Osteoblast (primary cell): Measurements from ENCODE around the gene ADARB2. TPM values are rescaled to one million over a fixed set of nuclear protein-coding genes. Genes with fewer than 3 reads are reported as not detected.

Experiments used
- DNase-seq: peaks from one replicate; pipeline ENCODE4 v3.0.0; 2011; ENCODE audit warnings: low spot score, mixed read lengths; ENCODE audit not compliant: insufficient read length; ENCODE audit errors: missing footprints
- H2AFZ ChIP-seq: 2 replicates; pipeline ENCODE4 v1.6.0; 2011; ENCODE audit warnings: mild to moderate bottlenecking, low read length
- H3K27ac ChIP-seq: 2 replicates; pipeline ENCODE4 v1.5.1; 2011; ENCODE audit warnings: mild to moderate bottlenecking, low read depth, low read length, moderate library complexity
- H3K27me3 ChIP-seq: 2 replicates; pipeline ENCODE4 v1.6.0; 2012; ENCODE audit warnings: mild to moderate bottlenecking, control low read depth, inconsistent platforms, low read length, moderate library complexity; ENCODE audit not compliant: insufficient read depth
- H3K36me3 ChIP-seq: 2 replicates; pipeline ENCODE4 v1.5.1; 2011; ENCODE audit warnings: mild to moderate bottlenecking, low read length, control low read depth, moderate library complexity; ENCODE audit not compliant: insufficient read depth
- H3K4me1 ChIP-seq: 2 replicates; pipeline ENCODE4 v1.5.1; 2011; ENCODE audit warnings: mild to moderate bottlenecking, low read length, control low read depth, moderate library complexity; ENCODE audit not compliant: insufficient read depth
- H3K4me2 ChIP-seq: 2 replicates; pipeline ENCODE4 v1.6.0; 2011; ENCODE audit warnings: mild to moderate bottlenecking, low read length; ENCODE audit not compliant: insufficient read depth
- H3K4me3 ChIP-seq: fragments of 200-600 bp; sonication (generic); 3 replicates; pipeline ENCODE4 v1.5.1; 2012; ENCODE audit warnings: mild to moderate bottlenecking, low read length, inconsistent platforms; ENCODE audit not compliant: insufficient read depth
- H3K79me2 ChIP-seq: 2 replicates; pipeline ENCODE4 v1.6.0; 2012; ENCODE audit warnings: mild to moderate bottlenecking, low read length, control low read depth, inconsistent platforms; ENCODE audit not compliant: insufficient read depth
- H3K9me3 ChIP-seq: 2 replicates; pipeline ENCODE4 v1.5.1; 2011; ENCODE audit warnings: low read depth, low read length, control low read depth
- H4K20me1 ChIP-seq: 2 replicates; pipeline ENCODE4 v1.6.0; 2012; ENCODE audit warnings: mild to moderate bottlenecking, low read length, control low read depth; ENCODE audit not compliant: insufficient read depth
- CTCF ChIP-seq: IDR thresholded peaks from 2 replicates; pipeline ENCODE4 v1.5.1; 2011; ENCODE audit warnings: mild to moderate bottlenecking, low read depth, low read length, moderate library complexity; ENCODE audit errors: extremely low read depth
- total RNA-seq: library from RNA; depleted of rRNA; stranded (reverse); fragments of >200 nt; gene quantifications from 2 replicates; pipeline ENCODE4 v1.2.3, GENCODE V29; 2012

ADARB2 gene
- total RNA-seq, 1 donor, result not detected

DNA sequence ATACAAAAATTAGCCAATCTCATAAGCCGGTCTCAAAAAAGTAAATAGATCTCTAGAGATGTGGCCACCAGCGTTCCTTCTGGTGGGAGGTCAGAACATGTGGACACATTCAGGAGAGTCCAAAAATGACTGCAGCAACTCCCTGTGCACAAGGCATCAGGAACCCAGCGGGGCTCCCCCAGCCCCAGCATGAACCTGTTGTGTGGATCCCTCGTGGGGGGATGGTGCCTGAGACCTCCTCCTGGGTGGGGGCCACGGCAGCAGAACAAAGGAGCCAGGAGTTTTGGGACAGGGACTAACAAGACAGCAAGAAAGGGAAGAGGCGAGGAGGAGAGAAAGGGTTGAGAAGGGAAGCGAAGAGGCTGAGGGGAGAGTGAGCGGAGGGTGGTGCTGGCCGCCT is 559.4 kb downstream of the ADARB2 start:
- TF ChIP-seq CTCF, result no peak
- Histone ChIP-seq H4K20me1 (no peaks in the 10 kb centered on the region), H3K36me3 (no peaks in the 10 kb centered on the region), H3K79me2 (no peaks in the 10 kb centered on the region), H2AFZ (no peak overlapping the region), H3K27me3 (no peaks in the 10 kb centered on the region), H3K4me2 (no peak overlapping the region), H3K27ac (no peak overlapping the region), H3K9me3 (no peaks in the 10 kb centered on the region), H3K4me3 (no peak overlapping the region), H3K4me1 (no peaks in the 10 kb centered on the region)
- no peak for DNase-seq

DNA sequence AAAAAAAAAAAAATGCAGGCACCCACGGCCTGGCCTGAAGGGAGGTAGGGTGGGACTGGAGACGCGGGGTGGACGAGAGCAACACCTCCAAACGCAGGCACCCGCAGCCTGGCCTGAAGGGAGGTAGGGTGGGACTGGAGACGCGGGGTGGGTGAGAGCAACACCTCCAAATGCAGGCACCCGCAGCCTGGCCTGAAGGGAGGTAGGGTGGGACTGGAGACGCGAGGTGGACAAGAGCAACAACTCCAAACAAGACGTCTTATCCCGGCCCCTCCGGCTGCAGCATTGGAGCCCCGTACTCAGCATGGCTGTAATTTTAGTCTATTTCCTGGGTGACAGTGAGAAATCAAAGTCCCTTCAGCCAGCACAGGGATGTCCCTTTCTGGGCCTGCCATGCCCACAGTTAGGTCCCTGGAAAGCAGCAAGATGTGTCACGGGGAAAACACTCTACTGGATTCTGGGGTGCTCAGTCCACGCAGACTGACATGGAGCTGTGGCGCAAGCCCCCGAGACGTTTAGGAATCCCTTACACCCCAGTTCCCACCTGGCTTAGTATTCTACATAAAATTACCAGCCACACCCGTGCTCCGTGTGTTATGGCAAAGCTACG is 561.3 kb downstream of the ADARB2 start:
- no peak for DNase-seq
- Histone ChIP-seq H3K27ac (no peak overlapping the region), H3K4me1 (no peaks in the 10 kb centered on the region)

GRCh38 chr10:1174022-1174421 is 563.3 kb downstream of the ADARB2 start:
- no peak for TF ChIP-seq CTCF
- Histone ChIP-seq H3K4me3 (no peak overlapping the region), H3K27ac (no peak overlapping the region)

More for the DNA sequence above, 561.3 kb downstream of the ADARB2 start:
- Histone ChIP-seq H3K4me3 (no peak overlapping the region), H4K20me1 (no peaks in the 10 kb centered on the region), H3K79me2 (no peaks in the 10 kb centered on the region), H2AFZ (no peak overlapping the region), H3K27me3 (no peaks in the 10 kb centered on the region), H3K4me2 (no peak overlapping the region), H3K9me3 (no peaks in the 10 kb centered on the region), H3K36me3 (no peaks in the 10 kb centered on the region)
- TF ChIP-seq CTCF, result no peak

GRCh38 chr10:1173091-1173490 is 564.2 kb downstream of the ADARB2 start:
- H2AFZ ChIP-seq, result no peak overlapping the region
- no peaks in the 10 kb centered on the region for H4K20me1 ChIP-seq
- DNase-seq, result no peak
- no peak for TF ChIP-seq CTCF
- no peak overlapping the region for H3K27ac ChIP-seq
- no peak overlapping the region for H3K4me2 ChIP-seq
- H3K36me3 ChIP-seq, result no peaks in the 10 kb centered on the region
- no peaks in the 10 kb centered on the region for H3K4me1 ChIP-seq
- no peak overlapping the region for H3K4me3 ChIP-seq
- H3K79me2 ChIP-seq, result no peaks in the 10 kb centered on the region
- no peaks in the 10 kb centered on the region for H3K9me3 ChIP-seq
- no peaks in the 10 kb centered on the region for H3K27me3 ChIP-seq

More at GRCh38 chr10:1174022-1174421, 563.3 kb downstream of the ADARB2 start:
- no peaks in the 10 kb centered on the region for H3K4me1 ChIP-seq
- H3K79me2 ChIP-seq, result no peaks in the 10 kb centered on the region
- H3K36me3 ChIP-seq, result no peaks in the 10 kb centered on the region
- no peaks in the 10 kb centered on the region for H4K20me1 ChIP-seq
- H3K4me2 ChIP-seq, result no peak overlapping the region
- no peaks in the 10 kb centered on the region for H3K27me3 ChIP-seq
- no peaks in the 10 kb centered on the region for H3K9me3 ChIP-seq
- DNase-seq, result no peak
- no peak overlapping the region for H2AFZ ChIP-seq
